K562 (cell line): ENCODE data around the gene CHPF. TPM values are rescaled to one million over a fixed set of nuclear protein-coding genes. Genes with fewer than 3 reads are reported as not detected.

Experiments used
- ATAC-seq: fragments of 200-7000 bp; cut with Tn5 transposase; 3 replicates; pipeline ENCODE4 v1.9.1; 2020; ENCODE audit warnings: moderate library complexity
- BruUV-seq: library from RNA; stranded (reverse); fragments of 400-500 nt; replicated peaks from 2 replicates; lab custom pipeline; 2021; lab: Mats Ljungman, UMichigan
- CTCF ChIA-PET: fragments of 300-600 bp; formaldehyde crosslinking; extraction: SDS; loops from one replicate; lab custom pipeline; 2021; ENCODE audit warnings: low intra/inter-chr PET ratio; lab: Yijun Ruan, JAX
- POLR2A ChIA-PET: fragments of 300-600, 350-650 bp; sonication (Branson Sonifier 250); formaldehyde crosslinking; extraction: SDS; loops from one replicate; lab custom pipeline; 2021; ENCODE audit warnings: antibody characterized with exemption, inconsistent platforms; lab: Yijun Ruan, JAX
- DNase-seq, 4 experiments: peaks; one replicate each; pipeline versions ENCODE4 v3.0.0 to v3.0.0-alpha.2; 2011 to 2018; ENCODE audit warnings: low spot score in 3 of 4, mixed read lengths in 3 of 4; ENCODE audit errors: extremely low read depth in 1 of 4
- FAIRE-seq: peaks from 2 replicates; lab custom pipeline; 2011; peaks lifted over from hg19 to GRCh38; lab: Jason Lieb, UNC
- H2AFZ ChIP-seq: 2 replicates; pipeline ENCODE4 v1.6.0; 2011; ENCODE audit warnings: low read depth, low read length, control low read depth, inconsistent platforms
- H3K27ac ChIP-seq: fragments of 200-600 bp; 3 replicates; pipeline ENCODE4 v1.8.0; 2011; ENCODE audit warnings: low read depth, mild to moderate bottlenecking, control low read depth, inconsistent platforms, low read length, moderate library complexity, mixed read lengths; ENCODE audit errors: extremely low read depth
- H3K27me3 ChIP-seq, 2 experiments: fragments of 300-600 bp in 1 of 2; 2 replicates in 1 of 2; 3 replicates in 1 of 2; pipeline versions ENCODE4 v1.6.0 to v1.8.0; 2011; ENCODE audit warnings: inconsistent platforms in 2 of 2, low read length in 2 of 2, mild to moderate bottlenecking in 1 of 2, mixed read lengths in 1 of 2, moderate library complexity in 1 of 2; ENCODE audit not compliant: control insufficient read depth in 2 of 2, insufficient read depth in 2 of 2
- H3K36me3 ChIP-seq: fragments of 300-600 bp; 3 replicates; pipeline ENCODE4 v1.8.0; 2011; ENCODE audit warnings: mild to moderate bottlenecking, low read length, inconsistent platforms; ENCODE audit not compliant: control insufficient read depth, insufficient read depth
- H3K4me1 ChIP-seq, 2 experiments: fragments of 200-600 bp in 1 of 2; replicated peaks in 1 of 2; 2 replicates in 1 of 2; 3 replicates in 1 of 2; pipeline versions ENCODE4 v1.5.1 to v1.8.0; 2011; ENCODE audit warnings: inconsistent platforms in 2 of 2, low read length in 2 of 2, mild to moderate bottlenecking in 1 of 2, mixed read lengths in 1 of 2, moderate library complexity in 1 of 2; ENCODE audit not compliant: control insufficient read depth in 2 of 2, insufficient read depth in 2 of 2
- H3K4me2 ChIP-seq: 2 replicates; pipeline ENCODE4 v1.6.1; 2011; ENCODE audit warnings: low read length, control low read depth, inconsistent platforms, mixed read lengths; ENCODE audit not compliant: insufficient read depth
- H3K4me3 ChIP-seq: fragments of 200-600 bp; sonication (generic), shearing (Covaris generic); 2 replicates; pipeline ENCODE4 v1.5.1; 2016; ENCODE audit warnings: control low read depth, inconsistent platforms
- H3K79me2 ChIP-seq: fragments of 200-600 bp; 3 replicates; pipeline ENCODE4 v1.8.0; 2011; ENCODE audit warnings: low read length, inconsistent platforms; ENCODE audit not compliant: control insufficient read depth, insufficient read depth
- H3K9ac ChIP-seq, 2 experiments: 2 replicates each; pipeline versions ENCODE4 v1.6.0 to v1.6.1; 2011; ENCODE audit warnings: low read depth in 2 of 2, low read length in 2 of 2, control low read depth in 1 of 2, inconsistent platforms in 1 of 2, mild to moderate bottlenecking in 1 of 2, mixed read lengths in 1 of 2; ENCODE audit not compliant: insufficient read depth in 1 of 2
- H3K9me1 ChIP-seq: one replicate; pipeline ENCODE4 v1.6.0; 2011; ENCODE audit warnings: inconsistent platforms, mild to moderate bottlenecking, low read length, moderate library complexity; ENCODE audit not compliant: control insufficient read depth, insufficient read depth
- H3K9me3 ChIP-seq: replicated peaks from 2 replicates; pipeline ENCODE4 v1.5.1; 2011; ENCODE audit warnings: low read depth, low read length, inconsistent platforms; ENCODE audit not compliant: control insufficient read depth, insufficient read depth
- H4K20me1 ChIP-seq: replicated peaks from 2 replicates; pipeline ENCODE4 v1.6.1; 2011; ENCODE audit warnings: low read length, inconsistent platforms, mixed read lengths; ENCODE audit not compliant: control insufficient read depth, insufficient read depth
- ATF1 ChIP-seq, 2 experiments: fragments of 450-650 bp in 1 of 2; IDR thresholded peaks; 2 replicates each; pipeline ENCODE4 v1.6.1; 2016; ENCODE audit warnings: missing compliant biosample characterization in 1 of 2, missing genetic modification characterization in 1 of 2
- CREB1 ChIP-seq, 2 experiments: sonication (generic) in 1 of 2; formaldehyde crosslinking in 1 of 2; IDR thresholded peaks; 2 replicates each; pipeline versions ENCODE4 v1.6.1 to v1.8.0; 2012 to 2022; ENCODE audit warnings: inconsistent platforms in 1 of 2, mild to moderate bottlenecking in 1 of 2, missing genetic modification reagents in 1 of 2, moderate library complexity in 1 of 2
- KDM1A ChIP-seq, 2 experiments: fragments of 450-650 bp; IDR thresholded peaks; 2 replicates each; pipeline ENCODE4 v1.6.1; 2016; ENCODE audit warnings: mild to moderate bottlenecking in 2 of 2
- SAP30 ChIP-seq: fragments of 200-600 bp; sonication (generic); IDR thresholded peaks from 2 replicates; pipeline ENCODE4 v1.6.1; 2012; ENCODE audit warnings: borderline replicate concordance, low read depth, mild to moderate bottlenecking, moderate library complexity, low read length, control low read depth, inconsistent platforms; ENCODE audit not compliant: insufficient read depth, poor library complexity, severe bottlenecking
- ZKSCAN3 ChIP-seq: fragments of 250-450 bp; sonication (Bioruptor Pico); IDR thresholded peaks from 2 replicates; pipeline ENCODE4 v1.4.0; 2020
- WGBS: fragments of 100-300 bp; shearing (Covaris generic); methylation state at CpG from one replicate; pipeline ENCODE4 v1.1.6; 2016; ENCODE audit warnings: low coverage, mixed read lengths; ENCODE audit not compliant: insufficient coverage; ENCODE audit errors: missing lambda C conversion rate; 5-methylcytosine and 5-hydroxymethylcytosine counted together
- in situ Hi-C: fragments of 300-500 bp; cut with MboI; formaldehyde crosslinking; loops from 4 replicates; pipeline ENCODE4 v1.15.0; 2018; ENCODE audit warnings: inconsistent platforms, mixed read lengths
- intact Hi-C: fragments of 100-400 bp; cut with micrococcal nuclease; formaldehyde crosslinking; loops from 2 replicates; pipeline ENCODE4 v1.14.2; 2022
- polyA plus RNA-seq, 8 experiments: library from polyadenylated mRNA; depleted of rRNA in 4 of 8; stranded (reverse) in 5 of 8; unstranded in 3 of 8; fragments of >200 nt; fragmentation: Nextera tagmentation in 2 of 8; fragmentation: Illumina TruSeq in 1 of 8; extraction: Ambion mirVana in 2 of 8; extraction: Trizol in 1 of 8; gene quantifications; 2 replicates each; pipeline versions ENCODE4 v1.2.1 to v1.2.3, GENCODE V29; 2011 to 2014; ENCODE audit warnings: inconsistent platforms in 1 of 8, missing spikeins in 1 of 8
- total RNA-seq, 7 experiments: library from RNA; depleted of rRNA in 6 of 7; stranded (reverse); fragments of >200 nt in 6 of 7; fragmentation: Illumina TruSeq in 2 of 7; extraction: Trizol in 2 of 7; gene quantifications; 2 replicates each; pipeline versions ENCODE4 v1.2.1 to v1.2.3, GENCODE V29; 2011 to 2021; ENCODE audit warnings: low replicate concordance in 1 of 7
- TF ChIP-seq, protein P1 (sequence below): sonication (generic); formaldehyde crosslinking; IDR thresholded peaks from 2 replicates; pipeline ENCODE4 v1.8.0; 2022; ENCODE audit warnings: missing genetic modification reagents, mild to moderate bottlenecking, moderate library complexity, borderline replicate concordance
- TF ChIP-seq, protein P2 (sequence below): fragments of 450-650 bp; IDR thresholded peaks from 2 replicates; pipeline ENCODE4 v1.6.1; 2016
- TF ChIP-seq, protein P3 (sequence below), 3 experiments: fragments of 200-800 bp in 1 of 3; sonication (Bioruptor generic) in 1 of 3; sonication (generic) in 1 of 3; formaldehyde crosslinking in 1 of 3; IDR thresholded peaks; 2 replicates each; pipeline versions ENCODE4 v1.6.1 to v1.8.0; 2016 to 2022; ENCODE audit warnings: mild to moderate bottlenecking in 2 of 3, missing compliant biosample characterization in 2 of 3, missing genetic modification characterization in 2 of 3, missing genetic modification reagents in 1 of 3

The CHPF gene
- total and polyA plus RNA-seq, 9 of the 15 experiments (the other 6 are each of a cell fraction or from before 2014, with no cell fraction given): 0.15 to 57.2 (median 7.9) TPM

DNA sequence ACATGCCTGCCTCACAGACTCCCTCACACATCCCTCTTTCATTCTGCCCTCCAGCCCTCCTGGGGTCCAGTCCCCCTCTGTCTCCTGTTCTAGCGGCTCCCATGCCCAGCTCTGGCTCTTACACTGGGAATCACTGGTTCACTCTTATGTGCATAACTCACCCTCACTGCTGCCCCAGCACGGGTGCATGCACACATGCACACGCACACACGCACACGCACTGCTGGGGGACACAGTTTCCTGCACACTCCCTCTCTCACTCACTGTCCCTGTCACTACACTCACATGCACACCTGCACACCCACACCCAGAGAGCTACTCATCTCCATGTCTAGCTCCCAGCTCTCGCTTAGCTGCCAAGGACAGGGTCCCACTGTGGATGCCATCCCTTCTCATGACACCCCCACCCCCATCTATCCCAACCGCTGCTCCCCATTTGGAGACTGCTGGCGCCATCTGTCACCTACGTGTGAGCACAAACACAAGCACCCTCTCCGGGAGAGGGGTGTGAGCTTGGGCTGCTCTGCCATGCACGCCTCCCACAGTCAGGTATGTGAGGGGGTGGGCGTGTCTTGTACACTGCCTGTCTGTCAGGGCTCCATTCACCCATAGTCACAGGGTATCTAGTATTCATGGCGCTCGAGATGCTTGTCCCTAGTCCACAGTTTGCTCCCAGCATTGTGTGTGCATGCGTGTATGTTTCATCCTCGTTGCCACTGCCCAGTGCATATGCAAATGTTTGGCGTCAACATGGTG, 27.6 kb downstream of the CHPF start:
- FAIRE-seq: peak; percentile 52
- 28% methylated on average over 10 of the region's 17 CpGs for WGBS
- Histone ChIP-seq H2AFZ (no peak overlapping the region), H3K9me3 (no peaks in the 10 kb centered on the region), H3K36me3 (peaks cover 16% of the 10 kb centered on the region; the same call in 2 of the 3 replicates), H3K4me2 (peak overlapping the region; percentile 78), H3K9me1 (peaks cover 3% of the 10 kb centered on the region), H3K79me2 (peaks cover 67% of the 10 kb centered on the region), H3K4me3 (peak overlapping the region; percentile 38), H3K9ac (peak overlapping the region; percentile 44 to 85), H3K27me3 (no peaks in the 10 kb centered on the region), H4K20me1 (no peaks in the 10 kb centered on the region), H3K27ac (no peak overlapping the region; the same call in 1 of the 3 replicates), H3K4me1 (peaks cover 73 to 91% of the 10 kb centered on the region in 2 experiments)
- no peak for DNase-seq
- BruUV-seq: no TSS peak
- no peak for ATAC-seq
- ChIA-PET POLR2A (interaction anchor here (1.4 to 3.0 kb wide), 2 partner anchors 16 to 17 kb away, joined by 4 to 20 read pairs; partner anchors contain the start of gene GMPPA), CTCF (no interaction called here)
- TF ChIP-seq SAP30: peak; percentile 37
- TF ChIP-seq, protein P1, sequence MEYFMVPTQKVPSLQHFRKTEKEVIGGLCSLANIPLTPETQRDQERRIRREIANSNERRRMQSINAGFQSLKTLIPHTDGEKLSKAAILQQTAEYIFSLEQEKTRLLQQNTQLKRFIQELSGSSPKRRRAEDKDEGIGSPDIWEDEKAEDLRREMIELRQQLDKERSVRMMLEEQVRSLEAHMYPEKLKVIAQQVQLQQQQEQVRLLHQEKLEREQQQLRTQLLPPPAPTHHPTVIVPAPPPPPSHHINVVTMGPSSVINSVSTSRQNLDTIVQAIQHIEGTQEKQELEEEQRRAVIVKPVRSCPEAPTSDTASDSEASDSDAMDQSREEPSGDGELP (CRISPR knock-in tag): 0 out of 2 replicates have a peak, but pooled peaks have one; percentile 4
- no peak for TF ChIP-seq CREB1 (IDR thresholded peaks at IDR 0.05)
- TF ChIP-seq CREB1 (CRISPR knock-in tag; IDR thresholded peaks at IDR 0.05): no peak
- TF ChIP-seq, protein P2, sequence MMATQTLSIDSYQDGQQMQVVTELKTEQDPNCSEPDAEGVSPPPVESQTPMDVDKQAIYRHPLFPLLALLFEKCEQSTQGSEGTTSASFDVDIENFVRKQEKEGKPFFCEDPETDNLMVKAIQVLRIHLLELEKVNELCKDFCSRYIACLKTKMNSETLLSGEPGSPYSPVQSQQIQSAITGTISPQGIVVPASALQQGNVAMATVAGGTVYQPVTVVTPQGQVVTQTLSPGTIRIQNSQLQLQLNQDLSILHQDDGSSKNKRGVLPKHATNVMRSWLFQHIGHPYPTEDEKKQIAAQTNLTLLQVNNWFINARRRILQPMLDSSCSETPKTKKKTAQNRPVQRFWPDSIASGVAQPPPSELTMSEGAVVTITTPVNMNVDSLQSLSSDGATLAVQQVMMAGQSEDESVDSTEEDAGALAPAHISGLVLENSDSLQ: peak; percentile 77
- peak in 1 of 2 experiments; percentile 54; a peak in 1 of 4 replicates for TF ChIP-seq KDM1A (IDR thresholded peaks at IDR 0.05)
- no peak for TF ChIP-seq ZKSCAN3
- TF ChIP-seq ATF1 (CRISPR knock-in tag; IDR thresholded peaks at IDR 0.05): no peak
- 0 out of 2 replicates have a peak, but pooled peaks have one; percentile 14 for TF ChIP-seq ATF1 (tag; IDR thresholded peaks at IDR 0.05)
- TF ChIP-seq, protein P3, sequence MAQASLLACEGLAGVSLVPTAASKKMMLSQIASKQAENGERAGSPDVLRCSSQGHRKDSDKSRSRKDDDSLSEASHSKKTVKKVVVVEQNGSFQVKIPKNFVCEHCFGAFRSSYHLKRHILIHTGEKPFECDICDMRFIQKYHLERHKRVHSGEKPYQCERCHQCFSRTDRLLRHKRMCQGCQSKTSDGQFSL (CRISPR knock-in tag; IDR thresholded peaks at IDR 0.05): peak; percentile 30; the same call in 1 of the 2 replicates
- TF ChIP-seq, protein P3 (tag; IDR thresholded peaks at IDR 0.05): no peak
- in situ Hi-C loops: no loop called here
- intact Hi-C loops: no loop called here
